Stimulated activated memory B cell treated with anti-CD40 and anti-IgM and Interleukin-4, amounts not matched to agents 10 μg/mL and 1 μg/mL and 100 μg/mL, for 72 hours (primary cell): ENCODE data around the gene PODXL2.

ENCODE experiments used
- ATAC-seq: fragments of 150-1000 bp; cut with Tn5 transposase; 2 replicates; pipeline ENCODE4 v1.10.0; 2021
- H3K27ac Mint-ChIP-seq: one replicate; pipeline ENCODE4 v1.8.0; 2022; ENCODE audit warnings: mild to moderate bottlenecking, mixed read lengths
- H3K27me3 Mint-ChIP-seq: one replicate; pipeline ENCODE4 v1.8.0; 2022; ENCODE audit warnings: mixed read lengths
- H3K36me3 Mint-ChIP-seq: one replicate; pipeline ENCODE4 v1.8.0; 2022; ENCODE audit warnings: mixed read lengths
- H3K4me1 Mint-ChIP-seq: one replicate; pipeline ENCODE4 v1.8.0; 2022; ENCODE audit warnings: mixed read lengths
- H3K4me3 Mint-ChIP-seq: one replicate; pipeline ENCODE4 v1.8.0; 2022; ENCODE audit warnings: mild to moderate bottlenecking, moderate library complexity, mixed read lengths
- H3K9me3 Mint-ChIP-seq: one replicate; pipeline ENCODE4 v1.8.0; 2022; ENCODE audit warnings: mixed read lengths

PODXL2 gene

GRCh38 chr3:127614928-127615589 is 13.9 kb upstream of the PODXL2 start:
- Mint-ChIP-seq H3K27me3 (no peaks in the 10 kb centered on the region), H3K4me1 (peaks cover 7% of the 10 kb centered on the region), H3K27ac (no peak overlapping the region), H3K4me3 (no peak overlapping the region), H3K9me3 (no peaks in the 10 kb centered on the region), H3K36me3 (peaks cover 85% of the 10 kb centered on the region)
- ATAC-seq = no peak

GRCh38 chr3:127615631-127616305 is 13.2 kb upstream of the PODXL2 start:
- Mint-ChIP-seq H3K4me3 (no peak overlapping the region), H3K27me3 (no peaks in the 10 kb centered on the region), H3K27ac (no peak overlapping the region), H3K4me1 (peaks cover under 1% of the 10 kb centered on the region), H3K36me3 (peaks cover 84% of the 10 kb centered on the region), H3K9me3 (no peaks in the 10 kb centered on the region)
- ATAC-seq = no peak

- no peak for ATAC-seq
- Mint-ChIP-seq H3K4me1 (no peaks in the 10 kb centered on the region), H3K4me3 (no peak overlapping the region), H3K9me3 (no peaks in the 10 kb centered on the region), H3K27me3 (no peaks in the 10 kb centered on the region), H3K36me3 (peaks cover 89% of the 10 kb centered on the region), H3K27ac (no peak overlapping the region)
Observed at GRCh38 chr3:127616836-127617605, 12.0 kb upstream of the PODXL2 start.

GRCh38 chr3:127618891-127619290 is 10.1 kb upstream of the PODXL2 start:
- H3K27ac Mint-ChIP-seq = no peak overlapping the region
- no peaks in the 10 kb centered on the region for H3K4me1 Mint-ChIP-seq
- no peak for ATAC-seq
- H3K9me3 Mint-ChIP-seq = no peaks in the 10 kb centered on the region
- no peaks in the 10 kb centered on the region for H3K27me3 Mint-ChIP-seq
- H3K36me3 Mint-ChIP-seq = peaks cover 88% of the 10 kb centered on the region
- no peak overlapping the region for H3K4me3 Mint-ChIP-seq

GRCh38 chr3:127620637-127621375 is 8.2 kb upstream of the PODXL2 start:
- Mint-ChIP-seq H3K4me3 (no peak overlapping the region), H3K9me3 (no peaks in the 10 kb centered on the region), H3K36me3 (peaks cover 70% of the 10 kb centered on the region), H3K4me1 (no peaks in the 10 kb centered on the region), H3K27me3 (no peaks in the 10 kb centered on the region), H3K27ac (no peak overlapping the region)
- ATAC-seq = no peak

- Mint-ChIP-seq H3K27ac (no peak overlapping the region), H3K27me3 (peaks cover 2% of the 10 kb centered on the region), H3K36me3 (peaks cover 57% of the 10 kb centered on the region), H3K4me3 (no peak overlapping the region), H3K9me3 (no peaks in the 10 kb centered on the region), H3K4me1 (no peaks in the 10 kb centered on the region)
- ATAC-seq = no peak
Observed at GRCh38 chr3:127622031-127622430, 7.0 kb upstream of the PODXL2 start.

- Mint-ChIP-seq H3K27ac (no peak overlapping the region), H3K9me3 (no peaks in the 10 kb centered on the region), H3K4me3 (no peak overlapping the region), H3K4me1 (no peaks in the 10 kb centered on the region), H3K36me3 (peaks cover 49% of the 10 kb centered on the region), H3K27me3 (peaks cover 11% of the 10 kb centered on the region)
- no peak for ATAC-seq
Observed at GRCh38 chr3:127622772-127623576, 6.0 kb upstream of the PODXL2 start.

- Mint-ChIP-seq H3K4me3 (no peak overlapping the region), H3K9me3 (no peaks in the 10 kb centered on the region), H3K27ac (no peak overlapping the region), H3K4me1 (no peaks in the 10 kb centered on the region), H3K27me3 (peaks cover 18% of the 10 kb centered on the region), H3K36me3 (peaks cover 38% of the 10 kb centered on the region)
- ATAC-seq = no peak
Observed at GRCh38 chr3:127624063-127624462, 4.9 kb upstream of the PODXL2 start.

- Mint-ChIP-seq H3K9me3 (no peaks in the 10 kb centered on the region), H3K27ac (no peak overlapping the region), H3K4me1 (peaks cover 13% of the 10 kb centered on the region), H3K36me3 (peaks cover 25% of the 10 kb centered on the region), H3K4me3 (no peak overlapping the region), H3K27me3 (peaks cover 28% of the 10 kb centered on the region)
- no peak for ATAC-seq
Observed at GRCh38 chr3:127625821-127626220, 3.2 kb upstream of the PODXL2 start.

GRCh38 chr3:127628426-127628787 is 578 bp upstream of the PODXL2 start:
- no peak overlapping the region for H3K27ac Mint-ChIP-seq
- no peak for ATAC-seq
- no peaks in the 10 kb centered on the region for H3K9me3 Mint-ChIP-seq
- H3K36me3 Mint-ChIP-seq = peaks cover 2% of the 10 kb centered on the region
- peaks cover 13% of the 10 kb centered on the region for H3K4me1 Mint-ChIP-seq
- H3K4me3 Mint-ChIP-seq = peak overlapping the region; percentile 42
- peaks cover 28% of the 10 kb centered on the region for H3K27me3 Mint-ChIP-seq

- peaks cover 13% of the 10 kb centered on the region for H3K4me1 Mint-ChIP-seq
- ATAC-seq = peak; percentile 77
- peak overlapping the region; percentile 54 for H3K27ac Mint-ChIP-seq
- H3K9me3 Mint-ChIP-seq = no peaks in the 10 kb centered on the region
- H3K4me3 Mint-ChIP-seq = peak overlapping the region; percentile 76
- peaks cover 5% of the 10 kb centered on the region for H3K36me3 Mint-ChIP-seq
- peaks cover 28% of the 10 kb centered on the region for H3K27me3 Mint-ChIP-seq
Observed at GRCh38 chr3:127629467-127630403, 750 bp downstream of the PODXL2 start.

GRCh38 chr3:127630811-127631714 is 2.1 kb downstream of the PODXL2 start:
- Mint-ChIP-seq H3K27me3 (peaks cover 32% of the 10 kb centered on the region), H3K9me3 (no peaks in the 10 kb centered on the region), H3K27ac (no peak overlapping the region), H3K4me3 (peak overlapping the region; percentile 3), H3K36me3 (peaks cover 5% of the 10 kb centered on the region), H3K4me1 (peaks cover 13% of the 10 kb centered on the region)
- no peak for ATAC-seq
